HG03175 (cell line): ENCODE measurements around the gene NPM3.

ENCODE experiments used
- ATAC-seq: cut with Tn5 transposase; IDR thresholded peaks from one replicate; pipeline ENCODE4 v1.9.1; 2021; ENCODE audit warnings: mild to moderate bottlenecking, moderate library complexity; ENCODE audit not compliant: unreplicated experiment

NPM3 gene, protein sequence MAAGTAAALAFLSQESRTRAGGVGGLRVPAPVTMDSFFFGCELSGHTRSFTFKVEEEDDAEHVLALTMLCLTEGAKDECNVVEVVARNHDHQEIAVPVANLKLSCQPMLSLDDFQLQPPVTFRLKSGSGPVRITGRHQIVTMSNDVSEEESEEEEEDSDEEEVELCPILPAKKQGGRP

DNA sequence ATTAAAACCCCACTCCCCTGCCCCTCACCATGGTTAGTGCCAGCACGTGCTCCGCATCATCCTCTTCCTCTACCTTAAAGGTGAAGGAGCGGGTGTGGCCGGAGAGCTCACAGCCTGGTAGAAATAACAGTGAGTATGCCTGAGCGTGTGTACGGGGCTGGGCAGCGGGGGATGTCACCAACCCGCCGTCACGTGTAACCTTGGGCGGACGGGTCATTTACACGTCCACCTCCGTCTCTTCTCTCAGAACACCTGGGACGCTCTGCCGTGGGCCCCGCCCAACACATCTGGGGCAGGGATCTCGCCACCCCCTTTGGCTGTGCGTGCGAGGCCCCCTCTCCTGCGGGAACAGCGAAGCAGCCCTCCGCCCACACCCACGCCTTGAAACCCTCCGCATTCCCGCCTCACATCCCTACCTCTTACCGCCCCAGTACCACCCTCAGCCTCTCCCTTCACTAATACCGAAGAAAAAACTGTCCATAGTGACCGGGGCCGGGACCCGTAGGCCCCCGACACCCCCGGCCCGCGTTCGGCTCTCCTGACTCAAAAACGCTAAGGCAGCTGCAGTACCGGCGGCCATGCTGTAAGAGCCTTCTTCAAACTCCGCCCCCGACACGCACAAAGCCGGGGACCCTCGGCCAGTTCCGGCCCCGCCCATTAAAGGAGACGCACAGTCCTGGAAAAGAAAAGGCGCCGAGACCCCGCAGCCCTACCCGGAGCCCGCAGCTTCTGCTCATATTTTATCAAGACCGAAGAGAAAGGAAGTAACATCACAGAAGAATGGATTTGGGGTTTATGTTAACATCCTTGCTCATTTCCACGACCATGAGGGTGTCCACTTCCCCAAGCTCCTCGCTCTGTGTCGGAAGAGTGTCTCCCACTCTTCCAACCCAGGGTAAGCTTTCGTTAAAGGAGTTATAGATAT is at the start of gene NPM3:
TSS of gene NPM3 (minus strand) at position 636 of the 925 bp plus-strand sequence. CDS start at position 580, 56 bp downstream.
- peak; percentile 65 for ATAC-seq

DNA sequence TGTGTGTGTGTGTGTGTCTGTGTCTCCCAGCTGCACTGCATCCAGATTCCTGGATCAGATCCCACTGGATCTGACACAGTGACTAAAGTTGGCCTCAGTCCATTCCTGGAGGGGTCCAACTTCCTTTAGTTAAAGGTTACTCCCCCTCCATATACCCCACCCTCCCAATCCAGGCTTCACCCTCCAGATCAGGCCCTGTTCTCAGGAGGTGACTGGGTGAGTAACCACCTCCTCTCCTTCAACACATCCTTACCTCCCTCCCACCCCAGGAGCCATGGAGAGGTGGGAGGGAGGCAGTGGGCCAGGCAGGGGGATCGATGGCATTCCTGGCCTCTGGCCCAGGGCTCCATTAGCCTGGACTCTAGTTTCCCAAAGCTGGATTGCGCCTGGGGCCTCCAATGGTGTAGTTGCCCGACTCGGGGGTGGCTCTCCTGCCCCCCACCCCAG is 49.1 kb upstream of the NPM3 start:
- ATAC-seq: no peak

DNA sequence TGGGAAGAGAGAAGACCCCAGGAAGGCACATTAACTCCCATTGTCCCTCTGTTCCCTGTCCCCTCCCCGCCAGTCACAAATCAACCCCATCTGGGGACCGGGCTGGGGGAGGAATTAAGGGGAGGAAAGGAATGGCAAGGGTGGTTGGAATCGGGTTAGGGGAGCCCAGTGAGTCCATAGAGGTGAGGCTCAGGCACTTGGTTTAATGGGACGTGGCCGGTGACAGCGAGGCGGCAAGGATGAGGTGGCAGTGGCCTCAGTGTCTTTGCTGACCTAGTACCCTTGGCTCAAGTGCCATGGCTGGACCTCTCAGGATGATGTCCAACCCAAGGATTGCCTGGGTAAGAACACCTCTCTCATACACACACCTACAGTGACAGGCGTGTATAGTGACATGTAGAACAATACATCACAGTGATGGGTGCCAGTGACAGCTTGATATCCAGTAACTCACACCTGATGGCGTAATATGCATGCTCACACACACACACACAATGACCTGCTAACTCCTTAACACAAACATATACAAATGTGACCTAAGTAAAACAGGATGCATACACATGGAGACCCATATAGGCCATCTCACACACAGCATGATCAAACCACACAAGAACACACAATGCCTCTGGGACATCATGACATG is 48.0 kb upstream of the NPM3 start:
- ATAC-seq: no peak

DNA sequence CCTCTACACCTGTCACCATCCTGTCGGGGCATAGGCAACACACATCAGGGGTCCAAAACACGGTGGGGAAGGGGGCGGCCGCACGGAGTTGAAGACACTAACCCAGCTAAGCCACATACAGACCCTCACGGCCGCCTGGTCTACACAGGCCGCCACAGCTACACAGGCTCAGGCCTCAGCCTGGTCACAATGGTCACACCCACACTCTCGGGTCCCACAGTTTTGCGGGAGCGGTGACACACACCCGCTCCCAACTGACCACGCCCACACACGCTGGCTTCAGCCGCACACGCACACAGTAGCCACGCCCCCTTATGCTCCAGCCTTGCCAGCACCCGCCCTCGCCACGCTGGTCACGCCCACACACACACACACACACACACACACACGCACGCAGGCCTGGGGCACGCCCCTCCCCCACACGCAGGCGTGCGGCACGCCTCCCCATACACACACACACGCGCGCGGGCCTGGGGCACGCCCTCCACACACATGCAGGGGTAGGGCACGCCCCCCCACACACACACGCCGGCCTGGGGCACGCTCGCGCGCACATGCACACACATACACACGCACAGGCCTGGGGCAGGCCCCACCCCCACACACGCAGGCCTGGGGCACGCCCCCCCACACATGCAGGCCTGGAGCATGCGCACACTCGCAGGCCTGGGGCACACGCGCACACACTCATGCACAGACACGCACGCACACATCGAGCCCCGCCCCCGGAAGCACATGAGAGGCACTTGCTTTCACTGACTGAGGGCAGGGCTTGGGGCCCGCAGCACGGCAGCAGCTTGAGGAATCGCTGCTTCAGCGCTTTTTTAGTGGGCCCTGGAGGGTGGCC is 47.3 kb upstream of the NPM3 start:
- peak; percentile 61 for ATAC-seq

DNA sequence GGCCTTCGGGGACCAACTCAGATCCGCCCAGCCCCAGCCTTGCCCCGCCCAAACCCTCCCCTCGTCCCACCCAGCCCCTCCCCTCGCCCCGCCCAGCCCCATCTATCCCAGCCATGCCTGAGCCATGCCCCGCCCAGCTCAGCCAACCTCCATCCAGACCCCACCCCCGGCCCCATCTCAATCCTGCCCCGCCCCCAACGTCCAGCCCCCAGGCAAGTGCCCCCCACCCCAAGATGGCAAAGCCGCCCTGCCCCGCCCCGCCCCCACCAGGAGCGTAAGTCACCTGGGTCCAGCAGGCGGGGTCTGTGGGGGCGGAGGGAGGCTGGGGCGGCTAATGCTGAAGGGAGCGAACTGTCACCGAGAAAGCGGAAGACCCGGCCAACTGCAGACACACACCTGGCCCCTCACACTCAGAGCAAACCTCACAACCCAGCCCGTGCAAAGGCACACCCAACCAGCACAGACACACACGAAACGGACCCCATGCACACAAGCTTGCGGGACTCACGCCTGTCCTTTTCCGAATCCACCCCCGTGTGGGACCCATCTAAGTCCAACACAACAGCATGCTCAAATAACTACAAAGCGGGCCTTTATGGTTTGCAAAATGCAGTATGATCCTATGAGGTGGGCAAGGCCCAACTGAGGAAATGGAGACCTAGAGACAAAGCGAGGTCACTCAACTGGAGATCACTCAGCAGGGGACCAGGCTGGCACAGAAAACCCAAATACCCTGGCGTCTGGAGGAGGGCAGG is 46.5 kb upstream of the NPM3 start:
- peak; percentile 27 for ATAC-seq

DNA sequence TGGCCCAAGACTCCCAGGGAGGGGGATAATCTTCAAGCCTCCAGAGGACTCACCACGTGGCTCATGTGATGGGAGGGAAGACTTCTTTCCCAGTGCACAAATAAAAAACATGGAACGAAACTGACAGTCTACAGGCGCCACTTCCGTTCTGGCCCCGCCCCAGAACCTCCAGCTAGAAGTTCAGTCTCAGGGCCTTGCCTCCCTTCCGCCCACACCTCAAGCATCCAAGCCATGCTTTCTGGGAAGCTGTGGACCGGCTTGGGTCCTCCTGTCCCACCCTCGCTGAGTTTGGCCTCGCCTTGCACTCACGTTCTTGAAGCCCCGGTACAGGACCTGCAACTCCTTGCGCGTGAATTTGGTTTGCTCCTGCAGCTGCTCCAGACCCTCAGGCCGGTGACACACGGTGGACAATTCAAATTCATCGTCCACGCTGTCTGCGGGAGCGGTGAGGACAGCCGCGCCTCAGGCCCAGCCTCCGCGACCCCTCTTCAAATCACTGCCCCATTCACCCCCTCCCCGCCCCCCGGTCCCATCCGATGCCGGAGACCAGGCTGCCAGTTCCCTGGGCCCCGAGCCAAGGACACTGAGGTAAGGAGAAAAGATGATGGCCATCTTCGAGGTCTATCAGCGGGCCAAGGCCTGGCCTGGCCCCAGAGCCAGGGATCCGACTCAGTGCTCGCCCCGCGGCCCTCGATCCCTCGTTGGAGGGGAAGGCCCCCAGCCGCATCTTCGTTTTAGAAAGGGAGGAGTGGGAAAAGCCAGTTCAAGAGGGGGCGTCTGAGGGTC is 45.7 kb upstream of the NPM3 start:
- no peak for ATAC-seq

DNA sequence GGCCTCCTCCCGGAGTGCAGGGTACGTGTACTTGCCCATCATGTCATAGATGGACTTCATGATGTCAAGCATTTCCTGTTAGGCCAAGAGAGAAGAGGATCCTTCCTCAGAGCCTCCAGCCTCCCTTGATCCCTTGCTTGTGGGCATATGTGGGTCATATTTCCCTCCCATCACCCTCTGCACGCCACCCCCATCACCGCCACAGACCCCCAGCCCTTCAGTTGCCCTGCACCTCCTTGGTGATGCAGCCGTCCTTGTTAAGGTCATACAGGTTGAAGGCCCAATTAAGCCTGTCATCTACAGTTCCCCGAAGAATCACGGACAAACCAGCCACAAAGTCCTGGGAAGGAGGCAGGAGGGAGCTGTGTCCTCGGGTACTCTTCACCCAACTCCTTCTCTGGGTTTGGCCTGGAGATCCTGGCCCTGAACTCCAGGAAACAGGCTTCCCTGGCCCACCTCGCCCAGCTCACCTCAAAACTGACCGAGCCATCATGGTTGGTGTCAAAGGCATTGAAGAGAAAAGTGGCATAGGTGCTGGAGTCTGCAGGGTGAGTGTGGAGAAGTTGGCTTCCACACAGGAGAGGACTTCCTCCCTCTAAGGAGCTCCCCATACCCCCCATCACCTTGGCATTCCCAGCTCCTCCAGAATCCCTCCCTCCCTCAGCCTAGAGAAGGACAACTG is 44.8 kb upstream of the NPM3 start:
- ATAC-seq: no peak

DNA sequence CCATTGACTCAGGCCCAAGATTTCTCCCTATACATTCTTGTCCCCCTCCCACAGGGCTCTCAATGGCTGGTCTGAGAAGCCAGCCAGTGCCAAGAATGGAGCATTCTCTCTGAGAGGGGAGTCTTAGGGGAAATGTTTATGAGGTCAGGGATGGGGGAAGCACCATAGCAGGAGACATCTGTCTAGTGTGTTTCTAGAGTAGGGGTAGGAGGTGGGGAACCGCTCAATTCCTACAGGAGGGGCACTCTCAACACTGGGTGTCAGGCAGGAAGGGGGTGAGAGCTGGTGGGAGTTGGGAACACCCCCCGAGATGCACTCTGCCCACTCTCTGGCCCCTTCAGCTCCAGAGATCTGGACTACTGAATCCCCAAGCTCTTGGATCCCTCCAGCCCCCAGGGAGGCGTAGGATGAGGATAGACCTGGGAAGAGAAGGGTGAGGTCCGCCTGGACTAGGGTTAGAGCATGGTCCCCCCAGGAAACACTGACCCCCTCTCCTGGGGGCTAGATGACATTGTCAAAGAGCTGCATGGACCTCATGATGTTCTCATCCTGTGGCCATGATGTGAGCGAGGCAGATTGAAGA is 43.7 kb upstream of the NPM3 start:
- ATAC-seq: no peak

DNA sequence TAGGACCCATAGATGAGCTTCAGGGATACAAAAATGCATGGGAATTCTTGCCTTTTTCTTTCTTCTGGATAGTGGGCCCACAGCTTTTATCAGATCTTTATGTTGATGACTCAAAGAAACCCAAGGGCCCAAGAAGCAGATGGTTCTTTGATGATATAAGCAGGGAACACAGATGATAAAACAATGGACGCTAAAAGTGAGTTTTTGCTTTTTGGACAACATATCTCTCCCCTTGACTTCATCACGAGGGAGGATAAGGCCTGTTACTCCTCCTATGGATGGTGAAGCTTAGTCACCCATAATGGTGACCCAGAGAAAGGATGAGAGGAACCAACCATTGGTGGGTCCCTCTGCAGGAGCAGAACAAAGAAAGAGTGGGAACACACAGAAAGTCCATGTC is 41.5 kb upstream of the NPM3 start:
- no peak for ATAC-seq

DNA sequence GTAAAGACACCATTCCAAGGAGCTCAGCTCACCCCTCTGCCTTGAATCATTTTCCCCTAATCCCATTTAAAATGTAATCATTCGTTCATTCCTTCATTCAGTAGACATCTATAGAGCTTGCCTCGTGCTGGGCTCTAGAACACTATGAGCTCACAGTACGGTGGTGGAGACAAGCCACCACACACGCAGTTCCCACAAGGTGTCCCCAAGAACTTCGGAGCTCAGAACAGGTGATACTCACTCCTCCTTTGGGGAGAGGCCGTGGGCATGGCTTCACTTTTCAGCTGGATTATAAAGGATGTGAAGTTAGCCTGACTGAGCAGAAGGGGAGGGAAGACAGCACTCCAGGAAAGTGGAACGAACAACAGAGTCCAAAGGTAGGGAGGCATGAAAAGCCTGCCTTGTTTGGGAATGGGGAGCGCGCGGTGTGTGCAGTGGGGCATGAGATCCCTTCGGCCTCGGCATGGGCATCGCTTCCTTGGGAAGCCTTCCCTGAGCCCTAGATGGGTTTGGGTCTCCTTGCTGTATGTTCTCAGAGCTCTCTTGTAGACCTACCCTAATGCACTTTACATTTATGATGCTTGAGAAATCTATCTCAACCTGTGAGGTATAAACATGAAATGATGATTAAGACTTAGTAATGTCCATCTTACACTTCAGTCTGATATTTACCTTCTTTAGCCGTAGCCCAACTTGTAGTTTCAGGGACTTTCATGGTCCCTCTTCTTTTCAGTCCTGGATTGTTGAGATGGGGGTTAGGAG is 35.8 kb upstream of the NPM3 start:
- peak; percentile 11 for ATAC-seq

DNA sequence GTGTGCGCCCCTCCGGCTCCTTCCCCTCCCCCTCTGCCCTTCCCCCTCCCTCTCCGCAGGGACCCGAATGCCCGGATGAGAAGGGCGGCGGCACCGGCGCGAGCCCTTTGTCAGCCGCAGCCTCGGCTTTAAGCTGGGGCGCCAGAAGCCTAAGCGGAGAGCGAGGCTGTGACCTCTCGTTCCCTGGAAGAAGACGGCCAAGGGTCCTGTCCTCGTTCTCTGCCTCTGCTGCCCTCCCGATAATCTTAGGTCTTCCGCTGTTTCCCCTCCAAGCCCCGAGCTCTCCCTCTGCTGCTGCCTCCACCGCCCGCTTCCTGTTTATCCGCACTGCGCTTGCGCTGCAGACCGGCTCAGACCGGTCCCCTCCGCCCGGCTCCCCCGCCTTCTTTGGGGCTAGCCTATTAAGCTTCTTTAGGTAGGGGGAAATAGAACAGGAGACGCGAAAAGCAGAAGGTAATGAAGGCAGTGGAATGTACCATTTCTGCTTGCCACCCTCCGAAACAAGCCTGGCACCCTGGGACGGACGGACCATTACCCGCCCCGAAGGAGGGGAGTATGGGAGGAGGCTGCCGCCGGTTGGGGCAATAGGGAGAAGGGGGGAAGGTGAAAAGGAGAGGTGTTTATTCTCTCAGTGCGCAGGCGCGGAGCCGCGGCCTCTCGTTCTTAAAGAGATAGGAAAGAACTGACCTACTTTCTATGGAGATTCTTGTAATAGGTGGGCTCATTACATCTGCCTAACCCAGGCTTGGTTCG is 35.0 kb upstream of the NPM3 start, which contains the start of gene OGA:
TSS of gene OGA (minus strand) at position 326 of the 753 bp plus-strand sequence. CDS start 422 bp downstream, outside the sequence.
- peak; percentile 89 for ATAC-seq

DNA sequence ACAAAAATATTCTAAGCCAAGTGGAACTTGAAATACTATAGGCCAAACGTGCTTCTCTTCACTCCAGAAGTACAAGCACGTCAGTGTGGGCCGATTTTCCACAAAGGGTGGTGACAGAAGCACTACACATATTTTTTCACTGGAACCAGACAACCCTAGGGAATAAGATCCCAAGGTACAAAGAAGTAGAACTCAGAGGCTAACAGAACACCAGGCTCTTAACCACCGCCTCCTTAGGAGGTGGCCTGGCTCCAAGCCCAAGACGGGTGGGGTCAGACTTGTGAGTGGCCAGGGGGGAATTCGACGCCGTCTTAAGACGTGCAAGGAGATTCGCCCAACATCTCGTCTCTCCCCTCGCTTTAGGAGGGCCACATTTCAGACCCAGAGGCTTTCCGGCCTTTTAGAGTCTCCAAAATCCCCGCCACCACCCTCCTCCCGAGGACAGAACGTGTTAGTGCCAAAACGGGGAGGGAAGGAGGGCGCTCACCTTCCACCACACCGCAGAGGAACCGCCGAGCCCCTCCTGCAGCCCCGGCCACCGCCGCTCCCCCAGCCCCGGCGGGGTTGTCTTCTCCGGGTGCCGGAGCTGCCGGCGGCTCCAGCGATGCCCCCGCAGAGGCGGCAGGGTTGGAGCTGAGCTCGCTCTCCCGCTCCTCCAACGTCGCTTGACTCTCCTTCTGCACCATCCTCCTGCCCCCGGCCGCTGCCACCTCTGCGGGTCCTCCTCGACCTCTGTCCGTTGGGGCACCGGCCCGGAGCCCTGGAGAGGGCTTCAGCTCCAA is 34.3 kb upstream of the NPM3 start:
- no peak for ATAC-seq

DNA sequence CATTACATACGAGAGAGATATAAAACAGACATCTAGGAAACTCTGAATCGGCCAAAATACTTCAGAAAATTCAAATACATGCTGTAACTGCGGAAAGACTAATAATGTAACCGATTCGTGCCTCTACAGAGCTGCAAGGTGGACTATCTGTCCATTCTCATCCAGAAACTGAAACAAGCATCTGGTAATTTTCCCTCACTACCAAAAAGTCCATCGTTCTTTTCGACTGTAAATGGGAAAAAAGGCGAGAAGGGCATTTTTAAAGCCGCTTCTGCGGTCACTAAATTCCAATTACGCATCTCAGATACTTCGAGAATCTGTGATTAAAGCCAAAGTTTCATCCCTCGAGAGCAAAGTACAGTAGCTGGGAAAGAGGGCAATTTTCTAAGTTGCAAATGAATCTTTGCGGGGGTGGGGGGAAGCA is 33.7 kb upstream of the NPM3 start:
- ATAC-seq: no peak

DNA sequence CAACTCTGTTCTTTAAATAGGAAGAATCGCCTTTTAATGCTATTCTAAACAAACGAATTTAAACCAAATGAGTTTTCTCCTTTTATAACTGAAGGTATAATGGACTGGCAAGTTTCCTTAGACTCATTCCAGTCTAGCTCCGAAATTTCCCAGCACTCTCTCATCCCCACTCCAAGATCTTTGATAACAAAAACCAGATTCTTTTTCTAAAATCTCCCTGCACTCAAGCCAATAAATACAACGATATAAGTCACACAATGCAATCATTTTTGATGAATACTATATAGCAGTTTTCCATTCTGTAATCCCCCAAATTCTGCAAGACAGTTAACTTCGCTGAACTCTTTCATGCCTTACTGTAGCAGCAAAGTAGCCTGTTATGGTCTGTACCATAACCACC is 33.1 kb upstream of the NPM3 start:
- no peak for ATAC-seq

DNA sequence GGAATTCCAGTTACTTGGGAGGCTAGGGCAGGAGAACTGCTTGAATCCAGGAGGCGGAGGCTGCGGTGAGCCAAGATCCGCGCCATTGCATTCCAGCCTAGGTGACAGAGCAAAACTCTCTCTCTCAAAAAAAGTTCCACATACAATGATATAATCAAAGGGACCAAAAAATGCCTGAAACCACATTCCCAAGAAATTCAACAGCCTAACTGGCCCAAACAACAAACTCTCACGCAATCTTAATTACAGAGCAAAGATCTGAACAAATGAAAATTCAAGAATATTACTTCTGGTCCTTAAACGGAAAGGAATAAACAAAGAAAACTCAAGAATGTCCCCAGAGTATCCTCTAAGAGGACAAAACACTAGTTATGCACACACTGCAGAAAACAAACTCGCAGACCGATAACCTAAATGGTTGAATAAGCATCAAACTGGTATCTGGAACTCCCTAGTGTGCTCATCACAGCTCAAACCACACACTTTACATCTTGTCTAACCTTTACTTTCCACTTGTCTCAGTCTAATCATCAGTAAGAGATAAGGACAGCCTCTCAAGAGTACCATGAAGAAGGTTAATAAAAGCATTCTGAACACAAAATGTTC is 31.3 kb upstream of the NPM3 start:
- no peak for ATAC-seq

DNA sequence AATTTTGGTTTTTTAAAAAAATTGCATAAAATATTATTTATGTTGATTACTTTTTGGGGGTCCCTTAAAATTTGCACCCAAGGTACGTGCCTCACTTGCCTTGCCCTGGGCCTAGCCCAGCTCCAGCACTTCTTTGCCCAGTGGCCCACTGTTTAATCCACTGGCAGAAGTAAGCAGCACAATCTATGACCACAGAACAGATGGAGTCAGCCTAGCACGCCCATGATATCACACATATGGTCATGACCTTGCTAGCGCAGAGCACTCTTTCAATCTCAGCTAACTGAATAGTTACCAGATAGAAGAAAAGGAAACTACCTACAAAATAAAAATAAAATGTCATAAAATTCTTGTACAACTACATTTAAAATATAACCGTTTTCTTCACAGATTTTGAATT is 29.4 kb upstream of the NPM3 start:
- no peak for ATAC-seq
